ENCODE data around the gene ABL2.
"Not testable (repeated sequence)": the region's sequence is repeated elsewhere in the genome, so short reads cannot be mapped to it uniquely, and the experiment has no call there.

The ABL2 gene

GRCh38 chr1:179135707-179136106, 93.8 kb downstream of the ABL2 start:
- DNase-seq (ENCODE audit: low read depth in 3 of 3), result not testable (repeated sequence)

DNA sequence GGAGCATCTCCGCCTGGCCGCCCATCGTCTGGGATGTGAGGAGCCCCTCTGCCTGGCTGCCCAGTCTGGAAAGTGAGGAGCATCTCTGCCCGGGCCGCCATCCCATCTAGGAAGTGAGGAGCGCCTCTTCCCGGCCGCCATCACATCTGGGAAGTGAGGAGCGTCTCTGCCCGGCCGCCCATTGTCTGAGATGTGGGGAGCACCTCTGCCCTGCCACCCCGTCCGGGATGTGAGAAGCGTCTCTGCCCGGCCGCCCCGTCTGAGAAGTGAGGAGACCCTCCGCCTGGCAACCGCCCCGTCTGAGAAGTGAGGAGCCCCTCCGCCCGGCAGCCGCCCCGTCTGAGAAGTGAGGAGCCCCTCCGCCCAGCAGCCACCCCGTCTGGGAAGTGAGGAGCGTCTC, 94.3 kb downstream of the ABL2 start:
- not testable (repeated sequence) for DNase-seq (ENCODE audit: low read depth in 3 of 3)

- peak in 1 of 3 experiments; percentile 16 for DNase-seq (ENCODE audit: low read depth in 3 of 3)
Measured at GRCh38 chr1:179129702-179130473, 99.6 kb downstream of the ABL2 start.

DNA sequence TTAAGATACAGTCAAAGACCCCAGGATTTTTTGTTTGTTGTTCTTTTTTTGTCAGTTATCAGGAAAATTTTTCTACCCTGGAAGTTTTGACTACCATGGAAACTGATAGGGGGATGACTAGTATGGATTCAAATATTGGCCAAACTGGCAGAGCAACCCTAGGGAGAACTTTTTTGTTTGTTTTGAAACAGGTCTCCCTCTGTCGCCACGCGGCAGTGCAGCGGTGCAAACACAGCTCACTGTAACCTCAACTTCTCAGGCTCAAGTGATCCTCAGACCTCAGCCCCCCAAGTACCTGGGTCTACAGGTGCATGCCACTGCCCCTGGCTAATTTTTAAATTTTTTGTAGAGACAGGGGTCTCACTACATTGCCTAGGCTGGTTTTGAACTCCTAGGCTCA, 101.0 kb downstream of the ABL2 start:
- no peak for DNase-seq (ENCODE audit: low read depth in 3 of 3)

DNA sequence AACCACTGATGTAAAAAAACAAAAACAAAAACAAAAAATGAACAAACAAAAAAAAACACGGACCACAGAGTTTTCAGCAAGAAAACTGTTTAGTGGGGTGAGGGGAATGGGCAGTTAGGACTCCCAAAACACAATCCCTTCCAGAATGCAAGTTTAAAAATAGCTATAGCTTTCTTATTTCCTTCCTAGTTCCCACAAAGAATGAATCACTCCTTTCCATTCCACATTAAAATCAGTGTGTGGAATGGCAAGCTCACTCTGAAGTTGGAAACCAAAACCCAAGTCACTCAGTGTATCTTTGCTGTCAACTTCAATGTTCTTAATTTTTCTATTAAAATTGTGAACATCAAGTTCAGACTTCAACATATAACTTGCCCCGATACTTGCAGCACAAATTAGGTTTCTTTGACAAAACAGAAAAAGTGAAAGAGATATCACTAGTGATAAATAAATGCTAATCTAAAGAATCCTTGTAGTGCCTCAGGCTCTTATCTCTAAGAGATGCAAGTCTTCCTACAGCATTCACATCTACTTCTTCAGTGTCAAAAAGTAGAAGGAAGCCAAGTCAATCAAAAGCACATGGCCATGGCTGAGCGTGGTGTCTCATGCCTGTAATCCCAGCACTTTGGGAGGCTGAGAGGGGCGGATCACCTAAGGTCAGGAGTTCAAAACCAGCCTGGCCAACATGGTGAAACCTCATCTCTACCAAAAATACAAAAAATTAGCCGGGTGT, 102.1 kb downstream of the ABL2 start:
- no peak for DNase-seq (ENCODE audit: low read depth in 3 of 3)

GRCh38 chr1:179126338-179127060, 103.0 kb downstream of the ABL2 start:
- no peak for DNase-seq (ENCODE audit: low read depth in 3 of 3)

GRCh38 chr1:179124873-179125272, 104.6 kb downstream of the ABL2 start:
- no peak for DNase-seq (ENCODE audit: low read depth in 3 of 3)

DNA sequence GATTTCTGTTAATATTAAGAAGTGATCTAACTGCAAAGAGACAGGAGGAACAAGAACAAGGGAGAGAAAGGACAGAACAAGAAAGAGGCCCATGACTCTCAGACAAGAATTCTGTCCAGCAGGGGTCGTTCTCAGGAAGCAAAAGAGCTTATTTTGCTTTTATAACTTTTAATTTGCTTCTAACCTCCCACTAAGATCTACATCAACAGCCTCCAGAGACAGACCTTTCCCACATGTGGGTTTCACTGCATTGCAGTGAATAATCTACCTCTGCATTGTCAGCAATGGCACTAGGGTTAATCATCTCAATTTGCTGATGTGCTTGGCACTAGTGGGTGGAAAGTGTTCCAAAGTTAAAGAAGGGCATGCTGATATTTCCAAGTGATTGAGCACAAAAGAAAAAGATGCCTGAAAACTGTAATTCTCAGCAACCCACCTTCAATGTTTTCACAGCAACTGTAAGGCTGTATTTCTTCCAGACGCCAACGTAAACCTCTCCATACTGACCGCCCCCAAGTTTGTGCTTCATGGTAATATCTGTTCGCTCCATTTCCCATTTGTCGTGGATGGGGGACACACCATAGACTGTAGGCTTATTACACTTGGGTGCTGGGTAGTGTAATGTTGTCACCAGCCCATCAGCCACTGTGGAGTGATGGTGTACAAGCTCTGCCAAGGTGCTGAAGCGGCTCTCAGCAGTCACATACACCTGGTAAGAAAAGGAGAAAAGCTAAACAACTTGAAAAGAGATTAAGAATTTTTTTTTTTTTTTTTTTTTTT, 108.1 kb downstream of the ABL2 start:
- peak in 2 of 3 experiments; percentile 11 to 23 for DNase-seq (ENCODE audit: low read depth in 3 of 3)

DNA sequence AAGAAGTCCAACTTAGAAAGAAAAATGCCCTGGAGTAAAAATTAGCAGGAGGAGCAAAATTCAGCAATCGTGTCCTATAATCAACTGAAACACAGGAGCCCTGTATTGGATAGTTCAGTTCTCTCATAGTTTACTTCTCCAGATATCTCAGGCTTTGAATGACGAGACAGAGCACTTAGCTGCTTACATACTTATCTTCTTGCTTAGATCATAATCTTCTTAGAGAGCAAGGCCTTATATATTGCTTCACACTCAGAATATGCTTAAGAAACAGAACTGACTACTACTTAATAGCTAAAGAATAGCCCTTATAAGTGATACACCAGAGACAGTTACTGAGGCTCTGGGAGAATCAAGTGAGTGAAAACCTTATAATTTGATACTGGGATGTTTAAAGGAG, 108.7 kb downstream of the ABL2 start:
- no peak for DNase-seq (ENCODE audit: low read depth in 3 of 3)

GRCh38 chr1:179119513-179119912, 110.0 kb downstream of the ABL2 start:
- DNase-seq (ENCODE audit: low read depth in 3 of 3), result no peak

GRCh38 chr1:179115181-179115580, 114.3 kb downstream of the ABL2 start:
- no peak for DNase-seq (ENCODE audit: low read depth in 3 of 3)

GRCh38 chr1:179108644-179109043, 120.8 kb downstream of the ABL2 start:
- DNase-seq (ENCODE audit: low read depth in 3 of 3), result no peak

GRCh38 chr1:179107706-179108629, 121.5 kb downstream of the ABL2 start:
- no peak for DNase-seq (ENCODE audit: low read depth in 3 of 3)

- no peak for DNase-seq (ENCODE audit: low read depth in 3 of 3)
Measured at GRCh38 chr1:179105393-179105792, 124.1 kb downstream of the ABL2 start.

DNA sequence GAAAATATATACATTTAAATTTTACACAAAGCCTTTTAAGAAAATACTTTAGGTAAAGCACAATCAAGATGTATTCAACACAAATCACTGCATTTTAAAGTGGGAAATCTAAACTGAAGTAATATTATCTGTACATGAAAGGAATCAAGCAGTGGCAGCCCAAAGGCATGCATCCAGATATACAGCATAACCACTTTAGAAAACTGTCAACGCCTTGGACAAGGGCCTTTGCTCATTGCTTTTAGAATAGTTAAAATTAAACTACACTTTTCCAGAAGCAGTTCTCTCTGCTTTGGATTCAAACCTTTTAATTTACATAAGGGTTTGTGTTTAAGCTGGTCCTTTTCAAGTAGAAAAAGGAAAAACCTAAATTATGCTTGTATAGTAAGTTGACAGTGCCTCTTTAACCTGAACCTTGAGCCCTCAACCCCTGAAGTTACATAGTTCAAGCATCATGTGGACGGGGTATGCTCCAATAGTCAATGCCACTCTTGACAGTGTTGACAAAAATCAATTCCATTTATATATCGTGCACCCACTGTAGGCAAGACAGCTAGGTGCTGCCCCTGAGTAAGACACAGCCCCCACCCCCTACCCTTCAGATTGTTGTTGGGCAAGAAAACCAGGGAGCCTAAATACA, 124.7 kb downstream of the ABL2 start:
- no peak for DNase-seq (ENCODE audit: low read depth in 3 of 3)

DNA sequence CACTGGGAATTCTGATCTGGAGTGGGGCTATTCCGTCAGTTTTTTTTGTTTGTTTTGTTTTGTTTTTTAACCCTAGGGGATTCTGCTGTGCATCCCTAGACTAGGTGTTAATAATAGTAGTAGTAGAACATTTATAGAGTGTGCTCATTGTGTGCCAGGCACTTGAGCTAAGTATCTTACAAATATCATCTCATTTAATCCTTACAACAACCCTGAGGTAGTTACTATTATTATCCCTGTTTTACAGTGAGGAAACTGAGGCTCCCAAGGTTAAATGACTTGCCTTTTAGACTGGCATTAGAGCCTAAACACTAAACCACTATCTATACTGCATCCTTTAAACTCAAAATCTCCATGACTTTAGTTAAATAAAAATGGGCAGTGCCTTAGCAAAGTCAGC, 125.5 kb downstream of the ABL2 start:
- DNase-seq (ENCODE audit: low read depth in 3 of 3), result no peak

GRCh38 chr1:179101566-179101965, 127.9 kb downstream of the ABL2 start:
- no peak for DNase-seq (ENCODE audit: low read depth in 3 of 3)

GRCh38 chr1:179099891-179100290, 129.6 kb downstream of the ABL2 start:
- no peak for DNase-seq (ENCODE audit: low read depth in 3 of 3)

DNA sequence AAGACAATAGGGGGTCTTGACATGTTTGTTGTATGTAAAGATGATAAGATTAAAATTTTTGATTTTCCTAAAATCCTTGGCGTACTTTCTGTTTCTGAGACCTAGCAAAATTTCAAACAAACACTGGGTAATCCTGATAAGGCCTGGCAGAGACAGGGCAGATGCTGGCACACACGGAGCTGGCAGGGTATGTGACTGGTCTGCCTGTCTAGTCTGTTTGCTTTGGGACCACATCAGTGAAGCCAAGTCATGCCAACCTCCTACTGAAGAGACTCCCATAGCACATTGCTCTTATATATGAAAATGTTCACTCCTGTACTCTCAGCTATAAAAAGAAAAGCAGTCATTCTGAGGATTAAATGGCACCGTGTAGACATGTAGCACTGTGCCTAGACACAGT, 133.6 kb downstream of the ABL2 start:
- DNase-seq (ENCODE audit: low read depth in 3 of 3), result no peak

- DNase-seq (ENCODE audit: low read depth in 3 of 3), result no peak
Measured at GRCh38 chr1:179095377-179095776, 134.1 kb downstream of the ABL2 start.

Measured in stimulated activated CD4-positive, alpha-beta T cell treated with anti-CD3 and anti-CD28 coated beads, TNF-alpha, amount 100 ng/mL, for 4 hours (primary cell).